Uterus (tissue), 4 donors: ENCODE measurements around the gene SULF2. TPM values are rescaled to one million over a fixed set of nuclear protein-coding genes. Genes with fewer than 3 reads are reported as not detected.

ENCODE experiments used
- DNase-seq, 2 donors: peaks; one replicate each; pipeline ENCODE4 v3.0.0-alpha.2; 2019 to 2020
- H3K27ac ChIP-seq, 2 donors: fragments of 200-600 bp; sonication (generic); 1 replicate in 1 of 2; 2 replicates in 1 of 2; pipeline ENCODE4 v1.5.1; 2016 to 2018
- H3K27me3 ChIP-seq, 2 donors: fragments of 200-600 bp; sonication (generic); one replicate each; pipeline ENCODE4 v1.5.1; 2018 to 2019; ENCODE audit warnings: control low read depth in 1 of 2
- H3K36me3 ChIP-seq, 2 donors: fragments of 200-600 bp; sonication (generic); one replicate each; pipeline ENCODE4 v1.5.1; 2019; ENCODE audit warnings: control low read depth in 1 of 2
- H3K4me1 ChIP-seq, 2 donors: fragments of 200-600 bp; sonication (generic); one replicate each; pipeline ENCODE4 v1.5.1; 2018 to 2019; ENCODE audit warnings: control low read depth in 1 of 2
- H3K4me3 ChIP-seq, 2 donors: fragments of 200-600 bp; sonication (generic); 1 replicate in 1 of 2; 2 replicates in 1 of 2; pipeline ENCODE4 v1.5.1; 2018 to 2019; ENCODE audit warnings: mild to moderate bottlenecking in 1 of 2
- H3K9me3 ChIP-seq, 2 donors: fragments of 200-600 bp; sonication (generic); one replicate each; pipeline ENCODE4 v1.5.1; 2019; ENCODE audit warnings: control low read depth in 1 of 2
- CTCF ChIP-seq, 4 experiments: fragments of 200-600 bp in 2 of 4; fragments of 450-650 bp in 2 of 4; sonication (generic) in 2 of 4; IDR thresholded peaks; one replicate each; pipeline ENCODE4 v1.5.1; 2016 to 2019; ENCODE audit warnings: antibody characterized with exemption in 4 of 4, mild to moderate bottlenecking in 2 of 4, moderate library complexity in 1 of 4
- POLR2A ChIP-seq, 2 donors: fragments of 450-650 bp; IDR thresholded peaks; one replicate each; pipeline ENCODE4 v1.6.1; 2016; ENCODE audit warnings: antibody characterized with exemption in 2 of 2, mild to moderate bottlenecking in 1 of 2, moderate library complexity in 1 of 2
- intact Hi-C: fragments of 100-400 bp; cut with DNase I; formaldehyde crosslinking; loops from one replicate; pipeline ENCODE4 v1.15.1; 2023; ENCODE audit warnings: low total_unique reads
- total RNA-seq, 4 donors: library from RNA; depleted of rRNA in 3 of 4; stranded (reverse); fragments of >200 nt in 3 of 4; gene quantifications; one replicate each; pipeline versions ENCODE4 v1.1.0 to v1.2.4, GENCODE V29; 2014 to 2023
- donor health status: DM: yes; HTN: yes; CAD: no.

Gene SULF2
- total RNA-seq, 4 donors from 2014 or later, result 95.9 to 558 (median 213) TPM

- intact Hi-C loops, result loop anchor here (5.0 to 10.0 kb wide), 2 partner anchors 109 to 946 kb away; partner anchors contain the start of gene SULF2
- no peak for DNase-seq
- no peak overlapping the region for H3K4me3 ChIP-seq
- H3K27me3 ChIP-seq, result no peaks in the 10 kb centered on the region
- no peaks in the 10 kb centered on the region for H3K4me1 ChIP-seq
- no peak overlapping the region for H3K27ac ChIP-seq
- H3K9me3 ChIP-seq, result no peaks in the 10 kb centered on the region
- no peaks in the 10 kb centered on the region for H3K36me3 ChIP-seq
- TF ChIP-seq CTCF (IDR thresholded peaks at IDR 0.05) (no peak), POLR2A (IDR thresholded peaks at IDR 0.05) (no peak)
Measured at GRCh38 chr20:47676219-47676721, 109.0 kb downstream of the SULF2 start.

- TF ChIP-seq CTCF (IDR thresholded peaks at IDR 0.05) (no peak), POLR2A (IDR thresholded peaks at IDR 0.05) (no peak)
- Histone ChIP-seq H3K36me3 (no peaks in the 10 kb centered on the region), H3K27me3 (no peaks in the 10 kb centered on the region), H3K4me3 (no peak overlapping the region), H3K4me1 (no peaks in the 10 kb centered on the region), H3K27ac (no peak overlapping the region), H3K9me3 (no peaks in the 10 kb centered on the region)
- no peak for DNase-seq
- intact Hi-C loops, result loop anchor here (5.0 to 10.0 kb wide), 2 partner anchors 109 to 947 kb away; partner anchors contain the start of gene SULF2
Measured at GRCh38 chr20:47675190-47676142, 109.8 kb downstream of the SULF2 start.

GRCh38 chr20:47674686-47675085, 110.6 kb downstream of the SULF2 start:
- H3K27ac ChIP-seq, result no peak overlapping the region
- no peak for DNase-seq
- no peaks in the 10 kb centered on the region for H3K36me3 ChIP-seq
- TF ChIP-seq CTCF (IDR thresholded peaks at IDR 0.05) (no peak), POLR2A (IDR thresholded peaks at IDR 0.05) (no peak)
- H3K27me3 ChIP-seq, result no peaks in the 10 kb centered on the region
- H3K9me3 ChIP-seq, result no peaks in the 10 kb centered on the region
- intact Hi-C loops, result loop anchor here (5.0 to 10.0 kb wide), 2 partner anchors 110 to 948 kb away; partner anchors contain the start of gene SULF2
- H3K4me1 ChIP-seq, result no peaks in the 10 kb centered on the region
- H3K4me3 ChIP-seq, result no peak overlapping the region

GRCh38 chr20:47674145-47674544, 111.1 kb downstream of the SULF2 start:
- intact Hi-C loops, result loop anchor here (10.0 kb wide), 1 partner anchor 111 kb away; the partner anchor contains the start of gene SULF2
- no peaks in the 10 kb centered on the region for H3K27me3 ChIP-seq
- no peaks in the 10 kb centered on the region for H3K4me1 ChIP-seq
- no peak for TF ChIP-seq CTCF (IDR thresholded peaks at IDR 0.05)
- TF ChIP-seq POLR2A (IDR thresholded peaks at IDR 0.05), result no peak
- DNase-seq, result no peak
- H3K9me3 ChIP-seq, result no peaks in the 10 kb centered on the region
- no peaks in the 10 kb centered on the region for H3K36me3 ChIP-seq
- H3K4me3 ChIP-seq, result no peak overlapping the region
- H3K27ac ChIP-seq, result no peak overlapping the region

GRCh38 chr20:47673671-47673955, 111.7 kb downstream of the SULF2 start:
- TF ChIP-seq CTCF (IDR thresholded peaks at IDR 0.05), result no peak
- no peak overlapping the region for H3K27ac ChIP-seq
- intact Hi-C loops, result loop anchor here (10.0 kb wide), 1 partner anchor 111 kb away; the partner anchor contains the start of gene SULF2
- H3K36me3 ChIP-seq, result no peaks in the 10 kb centered on the region
- H3K27me3 ChIP-seq, result no peaks in the 10 kb centered on the region
- no peak for DNase-seq
- H3K4me3 ChIP-seq, result no peak overlapping the region
- H3K9me3 ChIP-seq, result no peaks in the 10 kb centered on the region
- H3K4me1 ChIP-seq, result no peaks in the 10 kb centered on the region
